Measurements from ENCODE around the gene PREX1. TPM values are rescaled to one million over a fixed set of nuclear protein-coding genes. Genes with fewer than 3 reads are reported as not detected.

Gene PREX1
- total and polyA plus RNA-seq, 2 of the 4 experiments (the other 2 are of a cell fraction): 0.67 to 0.72 TPM

DNA sequence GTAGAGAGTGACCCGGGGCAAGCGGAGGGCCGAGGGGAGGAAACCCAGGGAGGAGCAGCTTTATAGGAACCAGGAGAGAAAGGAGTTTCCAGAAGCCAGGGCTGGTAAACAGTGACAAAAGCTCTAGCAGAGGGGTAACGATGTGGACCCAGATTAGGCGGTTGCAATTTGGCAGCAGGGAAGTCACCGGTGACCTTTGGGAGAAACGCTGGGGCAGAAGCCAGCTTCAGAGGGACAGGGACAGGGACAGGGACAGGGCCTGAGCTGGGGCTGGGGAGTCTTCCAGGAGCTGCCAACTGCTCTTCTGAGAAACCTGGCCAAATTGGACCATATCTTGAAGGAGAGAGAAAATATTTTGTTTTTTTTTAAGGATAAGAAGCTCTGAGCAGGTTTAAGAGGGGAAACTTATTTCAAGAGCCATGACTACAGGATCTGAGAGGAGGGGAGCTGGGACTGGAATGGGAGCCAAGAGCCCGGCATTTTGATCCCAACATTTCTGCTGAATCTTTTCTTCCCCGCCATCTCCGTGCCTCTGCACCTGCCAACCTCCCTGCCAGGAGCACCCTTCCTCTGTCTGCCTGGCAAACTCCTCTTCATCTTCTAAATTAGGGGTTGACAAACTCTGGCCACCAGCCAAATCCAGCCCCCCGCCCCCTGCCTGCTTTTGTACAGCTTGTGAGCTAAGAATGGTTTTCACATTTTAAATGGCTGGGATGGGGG, 22.6 kb upstream of the PREX1 start:
- Histone ChIP-seq H4K91ac (ENCODE audit: insufficient read depth, low read depth, low read length) (no peak overlapping the region), H3K14ac (replicated peaks; ENCODE audit: low read depth, low read length) (no peak overlapping the region), H2BK15ac (ENCODE audit: low read depth, low read length) (no peak overlapping the region), H3K18ac (ENCODE audit: low read depth, low read length) (no peak overlapping the region), H2BK5ac (ENCODE audit: low read depth, low read length, poor library complexity, severe bottlenecking) (no peak overlapping the region), H3K4me1 (ENCODE audit: control insufficient read depth, insufficient read depth, low read length) (no peaks in the 10 kb centered on the region; the same call in 1 of the 2 replicates), H2AFZ (replicated peaks; ENCODE audit: low read length, poor library complexity) (no peak overlapping the region), H2BK20ac (ENCODE audit: low read depth, low read length) (no peak overlapping the region), H2AK9ac (replicated peaks; ENCODE audit: low read depth, low read length, poor library complexity) (no peak overlapping the region), H3K56ac (ENCODE audit: extremely low read depth, insufficient read depth, low read length) (no peak overlapping the region), H3K9me1 (ENCODE audit: insufficient read depth, low read length) (peaks cover 3% of the 10 kb centered on the region; the same call in 1 of the 2 replicates), H3K4ac (ENCODE audit: low read depth, low read length) (no peak overlapping the region), H3K27me3 (ENCODE audit: control insufficient read depth, insufficient read depth, low read length) (peaks cover 4% of the 10 kb centered on the region; the same call in 1 of the 2 replicates), H2BK120ac (ENCODE audit: low read depth, low read length) (no peak overlapping the region), H3K9ac (ENCODE audit: low read depth, low read length) (no peak overlapping the region), H4K20me1 (ENCODE audit: insufficient read depth, low read length) (peaks cover 3% of the 10 kb centered on the region; the same call in 1 of the 2 replicates), H4K8ac (ENCODE audit: low read depth in 2 of 2, low read length in 2 of 2) (no peak overlapping the region), H3K27ac (ENCODE audit: insufficient read depth, low read length) (no peak overlapping the region), H3K4me3 (ENCODE audit: insufficient read depth, low read depth, low read length) (no peak overlapping the region), H3K23ac (ENCODE audit: low read depth, low read length) (no peak overlapping the region), H3K4me2 (ENCODE audit: low read depth, low read length) (no peak overlapping the region), H3K36me3 (ENCODE audit: control insufficient read depth, insufficient read depth, low read length) (no peaks in the 10 kb centered on the region), H4K5ac (ENCODE audit: low read depth, low read length) (no peak overlapping the region), H3K79me1 (ENCODE audit: low read depth in 1 of 2, low read length in 2 of 2) (no peaks in the 10 kb centered on the region), H3K9me3 (ENCODE audit: control insufficient read depth, insufficient read depth, low read length) (no peaks in the 10 kb centered on the region), H2AK5ac (ENCODE audit: low read depth, low read length) (no peak overlapping the region)
- WGBS, 2 experiments (ENCODE audit: extremely low coverage in 2 of 2, insufficient read length in 1 of 2): 68% methylated on average over 4 of the region's 11 CpGs; no CpG with 5 or more reads in 1 of the 2 experiments
- intact Hi-C loops (cut with micrococcal nuclease) (no loop called here), dilution Hi-C loops (cut with HindIII; ENCODE audit: low sequenced_read_pairs, unreplicated experiment) (no loop called here), in situ Hi-C loops (cut with MboI; ENCODE audit: low sequenced_read_pairs) (no loop called here)
- no TSS peak for BruUV-seq (replicated peaks)
- no peak for DNase-seq
- TF ChIP-seq, protein P1, sequence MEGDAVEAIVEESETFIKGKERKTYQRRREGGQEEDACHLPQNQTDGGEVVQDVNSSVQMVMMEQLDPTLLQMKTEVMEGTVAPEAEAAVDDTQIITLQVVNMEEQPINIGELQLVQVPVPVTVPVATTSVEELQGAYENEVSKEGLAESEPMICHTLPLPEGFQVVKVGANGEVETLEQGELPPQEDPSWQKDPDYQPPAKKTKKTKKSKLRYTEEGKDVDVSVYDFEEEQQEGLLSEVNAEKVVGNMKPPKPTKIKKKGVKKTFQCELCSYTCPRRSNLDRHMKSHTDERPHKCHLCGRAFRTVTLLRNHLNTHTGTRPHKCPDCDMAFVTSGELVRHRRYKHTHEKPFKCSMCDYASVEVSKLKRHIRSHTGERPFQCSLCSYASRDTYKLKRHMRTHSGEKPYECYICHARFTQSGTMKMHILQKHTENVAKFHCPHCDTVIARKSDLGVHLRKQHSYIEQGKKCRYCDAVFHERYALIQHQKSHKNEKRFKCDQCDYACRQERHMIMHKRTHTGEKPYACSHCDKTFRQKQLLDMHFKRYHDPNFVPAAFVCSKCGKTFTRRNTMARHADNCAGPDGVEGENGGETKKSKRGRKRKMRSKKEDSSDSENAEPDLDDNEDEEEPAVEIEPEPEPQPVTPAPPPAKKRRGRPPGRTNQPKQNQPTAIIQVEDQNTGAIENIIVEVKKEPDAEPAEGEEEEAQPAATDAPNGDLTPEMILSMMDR (conservative IDR thresholded peaks at IDR 0.05; ENCODE audit: low read depth, low read length): no peak
- TF ChIP-seq RAD21 (IDR thresholded peaks at IDR 0.05; ENCODE audit: low read length) (no peak), CHD1 (IDR thresholded peaks at IDR 0.05; ENCODE audit: low read depth, low read length) (no peak), BHLHE40 (IDR thresholded peaks at IDR 0.05; ENCODE audit: low read depth, low read length) (no peak), MAFK (IDR thresholded peaks at IDR 0.05; ENCODE audit: low read depth, low read length) (no peak), POLR2A (IDR thresholded peaks at IDR 0.05; ENCODE audit: low read depth, low read length) (no peak), RFX5 (IDR thresholded peaks at IDR 0.05; ENCODE audit: low read depth, low read length) (no peak), SMC3 (IDR thresholded peaks at IDR 0.05; ENCODE audit: low read depth, low read length) (no peak), NFE2L2 (IDR thresholded peaks at IDR 0.05; ENCODE audit: low read depth, low read length) (no peak), MAZ (IDR thresholded peaks at IDR 0.05; ENCODE audit: borderline replicate concordance, low read depth, low read length) (no peak), MXI1 (IDR thresholded peaks at IDR 0.05; ENCODE audit: borderline replicate concordance, low read depth, low read length) (no peak), RCOR1 (IDR thresholded peaks at IDR 0.05; ENCODE audit: insufficient replicate concordance, low read length) (no peak), FOS (IDR thresholded peaks at IDR 0.05; ENCODE audit: low read depth, low read length) (no peak), CEBPB (IDR thresholded peaks at IDR 0.05; ENCODE audit: low read depth, low read length) (no peak)
- TF ChIP-seq, protein P2, sequence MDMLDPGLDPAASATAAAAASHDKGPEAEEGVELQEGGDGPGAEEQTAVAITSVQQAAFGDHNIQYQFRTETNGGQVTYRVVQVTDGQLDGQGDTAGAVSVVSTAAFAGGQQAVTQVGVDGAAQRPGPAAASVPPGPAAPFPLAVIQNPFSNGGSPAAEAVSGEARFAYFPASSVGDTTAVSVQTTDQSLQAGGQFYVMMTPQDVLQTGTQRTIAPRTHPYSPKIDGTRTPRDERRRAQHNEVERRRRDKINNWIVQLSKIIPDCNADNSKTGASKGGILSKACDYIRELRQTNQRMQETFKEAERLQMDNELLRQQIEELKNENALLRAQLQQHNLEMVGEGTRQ (IDR thresholded peaks at IDR 0.05; ENCODE audit: low read depth, low read length): no peak
- TF ChIP-seq, protein P3, sequence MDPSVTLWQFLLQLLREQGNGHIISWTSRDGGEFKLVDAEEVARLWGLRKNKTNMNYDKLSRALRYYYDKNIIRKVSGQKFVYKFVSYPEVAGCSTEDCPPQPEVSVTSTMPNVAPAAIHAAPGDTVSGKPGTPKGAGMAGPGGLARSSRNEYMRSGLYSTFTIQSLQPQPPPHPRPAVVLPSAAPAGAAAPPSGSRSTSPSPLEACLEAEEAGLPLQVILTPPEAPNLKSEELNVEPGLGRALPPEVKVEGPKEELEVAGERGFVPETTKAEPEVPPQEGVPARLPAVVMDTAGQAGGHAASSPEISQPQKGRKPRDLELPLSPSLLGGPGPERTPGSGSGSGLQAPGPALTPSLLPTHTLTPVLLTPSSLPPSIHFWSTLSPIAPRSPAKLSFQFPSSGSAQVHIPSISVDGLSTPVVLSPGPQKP (IDR thresholded peaks at IDR 0.05; ENCODE audit: borderline replicate concordance, low read depth, low read length): no peak
- no peak for ATAC-seq (ENCODE audit: low read depth)
- CTCF ChIA-PET: no interaction called here
- POLR2A ChIA-PET (ENCODE audit: unreplicated experiment): no interaction called here
